Measurements from ENCODE around the gene TARS3.

DNA sequence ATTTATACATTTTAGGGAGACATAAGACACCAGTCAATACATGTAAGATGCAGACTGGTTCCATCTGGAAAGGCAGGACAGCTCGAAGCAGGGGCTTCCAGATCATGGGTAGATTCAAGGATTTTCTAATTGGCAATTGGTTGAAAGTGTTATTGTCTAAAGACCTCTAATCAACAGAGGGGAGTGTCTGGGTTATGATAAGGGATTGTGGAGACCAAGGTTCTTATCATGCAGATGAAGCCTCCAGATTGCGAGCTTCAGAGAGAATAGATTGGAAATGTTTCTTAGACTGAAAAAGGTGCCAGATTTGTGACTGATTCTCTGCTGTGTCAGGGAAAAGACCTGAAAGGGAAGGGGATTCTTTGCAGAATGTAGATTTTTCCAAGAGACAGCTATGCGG lies 87.2 kb downstream of the TARS3 start:
- TF ChIP-seq, protein P1, sequence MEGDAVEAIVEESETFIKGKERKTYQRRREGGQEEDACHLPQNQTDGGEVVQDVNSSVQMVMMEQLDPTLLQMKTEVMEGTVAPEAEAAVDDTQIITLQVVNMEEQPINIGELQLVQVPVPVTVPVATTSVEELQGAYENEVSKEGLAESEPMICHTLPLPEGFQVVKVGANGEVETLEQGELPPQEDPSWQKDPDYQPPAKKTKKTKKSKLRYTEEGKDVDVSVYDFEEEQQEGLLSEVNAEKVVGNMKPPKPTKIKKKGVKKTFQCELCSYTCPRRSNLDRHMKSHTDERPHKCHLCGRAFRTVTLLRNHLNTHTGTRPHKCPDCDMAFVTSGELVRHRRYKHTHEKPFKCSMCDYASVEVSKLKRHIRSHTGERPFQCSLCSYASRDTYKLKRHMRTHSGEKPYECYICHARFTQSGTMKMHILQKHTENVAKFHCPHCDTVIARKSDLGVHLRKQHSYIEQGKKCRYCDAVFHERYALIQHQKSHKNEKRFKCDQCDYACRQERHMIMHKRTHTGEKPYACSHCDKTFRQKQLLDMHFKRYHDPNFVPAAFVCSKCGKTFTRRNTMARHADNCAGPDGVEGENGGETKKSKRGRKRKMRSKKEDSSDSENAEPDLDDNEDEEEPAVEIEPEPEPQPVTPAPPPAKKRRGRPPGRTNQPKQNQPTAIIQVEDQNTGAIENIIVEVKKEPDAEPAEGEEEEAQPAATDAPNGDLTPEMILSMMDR (conservative IDR thresholded peaks at IDR 0.05 in 1 of 2, IDR thresholded peaks at IDR 0.05 in 1 of 2; ENCODE audit: extremely low read depth in 1 of 2, insufficient read depth in 1 of 2, low read depth in 1 of 2, low read length in 2 of 2), result no peak
- no peak for TF ChIP-seq EZH2 (IDR thresholded peaks at IDR 0.05; ENCODE audit: borderline replicate concordance, low read length)
